HG02885 (cell line): ENCODE data around the gene TAOK2.

ENCODE experiments used
- ATAC-seq: cut with Tn5 transposase; IDR thresholded peaks from one replicate; pipeline ENCODE4 v1.9.1; 2021; ENCODE audit warnings: mild to moderate bottlenecking; ENCODE audit not compliant: unreplicated experiment, poor library complexity

TAOK2 gene

GRCh38 chr16:30041841-30042240, 68.2 kb downstream of the TAOK2 start:
- no peak for ATAC-seq
